GM19438 (cell line): Measurements from ENCODE around the gene RIPOR2.
A peak's percentile ranks its signal among the peaks of the same experiment; 100 is the strongest.

ENCODE experiments used
- ATAC-seq: cut with Tn5 transposase; IDR thresholded peaks from one replicate; pipeline ENCODE4 v1.9.1; 2021; ENCODE audit warnings: low read depth; ENCODE audit not compliant: unreplicated experiment

Gene RIPOR2

DNA sequence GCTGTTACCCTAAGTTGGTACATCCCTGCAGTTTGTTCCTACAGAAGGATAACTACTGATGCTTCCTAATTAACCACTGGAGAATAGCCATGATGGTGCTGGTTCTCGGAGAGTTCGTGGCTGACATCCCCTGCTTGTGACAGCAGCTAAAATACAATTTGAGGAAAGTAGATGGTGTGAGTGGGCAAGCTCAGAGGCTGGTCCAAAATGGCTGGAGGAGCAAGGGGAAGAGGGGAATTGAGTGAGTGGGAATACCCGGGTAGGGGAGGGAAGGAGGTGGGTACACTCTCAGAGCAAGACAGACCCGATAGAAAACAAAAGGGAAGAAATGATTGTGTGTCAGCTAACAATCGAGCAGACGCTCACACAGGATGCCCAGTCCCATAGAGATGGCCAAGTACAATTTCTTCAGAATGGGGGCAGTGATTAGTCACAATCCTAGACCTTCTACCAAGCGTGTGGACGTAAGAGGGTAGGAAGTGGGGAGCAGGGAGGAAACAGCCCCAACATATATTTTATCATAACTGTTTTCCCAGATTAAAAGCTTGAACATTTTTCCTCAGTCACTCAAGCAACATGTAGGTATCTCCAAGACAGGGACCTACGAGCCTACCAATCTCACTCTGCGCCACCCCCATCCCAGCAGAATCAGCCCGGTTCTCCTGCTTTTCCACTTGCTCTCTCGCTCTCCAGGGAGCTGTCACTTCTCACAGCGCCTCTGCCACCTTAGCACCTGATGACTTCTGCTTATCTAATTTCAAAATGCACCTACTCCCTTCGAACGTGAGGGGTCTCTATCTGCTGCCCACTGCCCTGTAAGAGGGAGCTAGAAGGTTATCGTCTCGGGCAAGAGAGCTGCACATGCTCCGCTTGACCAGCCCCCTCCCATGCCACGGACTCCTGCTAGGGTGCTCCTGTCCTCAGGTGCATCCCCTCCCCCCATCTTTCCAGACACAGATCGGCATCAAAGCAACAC lies 26.2 kb downstream of the RIPOR2 start:
- ATAC-seq = no peak

DNA sequence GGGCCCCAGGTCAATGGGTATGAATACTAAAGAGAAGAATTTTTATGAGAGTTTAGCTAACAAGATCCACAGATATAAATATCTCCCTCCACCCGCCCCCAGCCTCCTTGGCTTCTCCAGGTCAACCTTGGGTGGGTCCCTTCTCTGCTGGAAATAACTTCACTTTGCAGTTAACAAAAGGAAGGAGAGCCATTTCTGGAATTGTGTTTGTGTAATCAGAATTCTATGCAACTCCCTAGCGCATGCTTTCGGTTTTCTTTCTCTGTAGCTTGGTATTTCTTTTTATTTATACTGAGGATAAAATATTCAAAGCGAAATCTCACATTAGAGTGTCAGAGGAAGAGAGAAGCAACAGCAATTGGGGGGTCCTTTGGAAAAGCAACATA lies 27.1 kb downstream of the RIPOR2 start:
- no peak for ATAC-seq

DNA sequence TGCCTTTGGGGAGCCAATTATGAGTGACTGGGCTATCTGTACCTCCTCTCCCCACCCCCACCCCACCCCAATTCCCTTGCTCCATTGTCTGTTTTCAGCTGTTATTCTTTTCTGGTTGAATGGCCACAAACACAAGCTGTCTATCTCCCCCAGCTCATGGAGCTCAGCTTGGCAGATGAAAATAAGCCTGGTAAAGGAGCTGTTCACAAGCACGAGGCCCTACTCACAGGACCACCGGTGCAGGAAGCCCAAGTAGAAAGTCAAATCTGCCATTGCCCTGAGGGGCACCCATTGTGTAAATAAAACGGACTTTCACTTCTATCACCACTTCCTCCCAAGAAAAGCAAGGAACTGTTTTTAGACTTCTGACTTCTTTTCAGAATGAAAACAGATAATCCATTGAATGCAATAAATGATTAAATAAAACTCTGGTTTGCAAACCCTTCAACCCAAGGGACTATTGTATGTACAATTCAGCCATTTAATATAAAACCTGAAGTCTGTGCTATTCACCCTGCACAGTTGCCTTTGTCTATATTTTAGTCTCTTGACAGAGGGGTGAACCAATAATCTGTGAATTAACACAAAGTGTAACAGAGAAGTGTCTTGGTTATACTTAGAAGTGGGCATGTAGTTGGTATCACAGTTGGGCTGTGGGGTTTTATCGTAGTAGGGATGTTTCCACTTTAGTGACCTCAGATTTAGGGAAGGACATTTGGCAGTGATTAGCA lies 27.7 kb downstream of the RIPOR2 start:
- ATAC-seq = no peak

DNA sequence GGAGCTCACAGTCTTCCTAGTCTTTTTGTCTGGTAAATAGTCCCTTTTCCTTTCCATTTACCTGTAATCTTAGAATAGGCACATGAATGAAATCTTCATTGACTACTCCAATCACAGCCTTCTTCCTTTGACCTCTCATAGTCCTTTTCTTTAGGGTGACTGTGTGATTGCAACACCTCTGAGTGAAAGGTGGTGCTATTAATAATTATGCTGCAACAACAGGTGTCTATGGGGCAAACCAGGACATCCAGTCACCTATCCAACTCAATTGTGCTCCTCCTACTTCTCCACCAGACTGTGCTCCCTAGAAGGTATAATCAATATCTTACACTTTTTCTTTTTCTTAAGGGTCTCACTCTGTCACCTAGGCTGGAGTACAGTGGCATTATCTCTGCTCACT lies 29.4 kb downstream of the RIPOR2 start:
- no peak for ATAC-seq

DNA sequence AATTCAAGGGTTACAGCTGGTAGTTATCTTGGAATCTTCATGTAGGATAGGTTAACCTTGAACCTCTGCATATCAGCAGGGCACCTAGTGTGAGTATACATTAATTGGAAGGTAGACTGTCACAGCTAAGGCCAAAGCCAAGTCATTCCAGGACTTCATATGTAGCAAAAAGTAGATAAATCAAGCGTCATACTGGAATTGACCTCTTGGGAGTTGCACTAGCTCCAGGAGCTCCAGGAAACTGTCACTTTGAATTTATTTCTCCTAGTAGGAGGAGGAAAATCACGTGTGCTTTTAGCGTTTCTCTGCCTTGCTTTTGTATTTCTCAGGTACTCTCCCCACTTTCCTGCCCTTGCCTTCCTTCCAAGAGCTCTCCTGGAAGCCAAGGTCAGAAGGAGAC lies 30.3 kb downstream of the RIPOR2 start:
- ATAC-seq = no peak

DNA sequence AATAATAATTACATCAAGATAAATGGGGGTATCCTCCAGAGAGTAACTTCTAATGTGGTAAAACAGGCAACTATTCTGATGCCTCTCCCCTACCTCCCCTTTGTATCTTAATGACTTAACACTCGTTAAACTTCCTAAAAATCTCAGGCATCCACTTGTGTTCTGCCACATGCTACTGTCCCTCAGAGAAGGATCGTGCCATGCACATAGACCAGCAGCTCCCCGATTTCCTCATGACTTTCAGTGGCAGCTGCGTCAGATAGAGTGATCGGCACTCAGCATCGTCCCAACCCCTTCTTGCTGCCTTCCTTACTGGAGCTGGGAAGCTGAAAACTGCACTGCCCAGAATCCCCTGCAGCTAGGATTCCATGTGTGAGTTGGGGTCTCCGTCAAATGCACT lies 32.1 kb downstream of the RIPOR2 start:
- no peak for ATAC-seq

DNA sequence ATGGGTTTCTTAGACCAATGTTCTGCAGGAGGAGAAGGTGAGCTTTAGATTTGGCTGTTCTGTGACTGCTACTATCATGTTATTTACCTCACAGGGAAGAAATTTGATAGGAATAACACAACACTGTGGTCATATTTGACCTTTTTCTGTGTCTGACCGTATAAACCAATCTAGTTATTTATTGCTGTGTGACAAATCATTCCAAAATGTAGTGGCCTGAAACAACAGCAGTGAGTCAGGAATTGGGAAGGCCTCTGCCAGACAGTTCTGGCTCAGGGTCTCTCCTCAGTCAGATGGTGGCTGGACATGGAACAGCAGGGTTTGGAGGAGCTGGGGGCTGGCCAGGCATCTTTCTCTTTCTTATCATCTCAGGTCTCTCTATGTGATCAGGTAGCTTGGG lies 33.0 kb downstream of the RIPOR2 start:
- ATAC-seq = no peak

DNA sequence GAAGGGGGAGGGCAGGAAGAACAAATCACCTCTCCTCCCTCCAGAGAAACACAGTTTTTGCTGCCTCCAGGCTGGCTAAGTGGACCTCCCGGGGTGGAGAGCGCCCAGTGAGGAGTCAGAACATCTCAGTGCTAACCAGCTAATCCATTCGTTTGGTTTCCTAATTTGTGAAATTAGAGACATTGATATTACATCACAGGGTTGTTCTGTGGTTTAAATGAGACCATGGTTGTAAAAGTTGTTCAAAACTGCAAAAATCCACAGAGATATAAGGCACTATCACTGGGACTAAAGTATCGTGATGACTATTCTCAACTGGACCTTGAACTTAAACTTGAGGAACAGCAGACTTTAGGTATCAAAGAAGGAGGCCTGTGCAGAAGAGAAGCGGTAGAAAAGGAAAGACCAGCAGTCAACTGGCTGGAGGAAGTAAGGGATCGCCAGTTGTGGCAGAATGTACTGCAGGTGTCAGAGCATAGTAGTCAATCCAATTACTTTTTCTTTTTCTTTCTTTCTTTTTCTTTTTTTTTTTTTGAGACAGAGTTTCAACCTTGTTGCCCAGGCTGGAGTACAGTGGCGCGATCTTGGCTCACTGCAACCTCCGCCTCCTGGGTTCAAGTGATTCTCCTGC lies 33.9 kb downstream of the RIPOR2 start:
- ATAC-seq = no peak

DNA sequence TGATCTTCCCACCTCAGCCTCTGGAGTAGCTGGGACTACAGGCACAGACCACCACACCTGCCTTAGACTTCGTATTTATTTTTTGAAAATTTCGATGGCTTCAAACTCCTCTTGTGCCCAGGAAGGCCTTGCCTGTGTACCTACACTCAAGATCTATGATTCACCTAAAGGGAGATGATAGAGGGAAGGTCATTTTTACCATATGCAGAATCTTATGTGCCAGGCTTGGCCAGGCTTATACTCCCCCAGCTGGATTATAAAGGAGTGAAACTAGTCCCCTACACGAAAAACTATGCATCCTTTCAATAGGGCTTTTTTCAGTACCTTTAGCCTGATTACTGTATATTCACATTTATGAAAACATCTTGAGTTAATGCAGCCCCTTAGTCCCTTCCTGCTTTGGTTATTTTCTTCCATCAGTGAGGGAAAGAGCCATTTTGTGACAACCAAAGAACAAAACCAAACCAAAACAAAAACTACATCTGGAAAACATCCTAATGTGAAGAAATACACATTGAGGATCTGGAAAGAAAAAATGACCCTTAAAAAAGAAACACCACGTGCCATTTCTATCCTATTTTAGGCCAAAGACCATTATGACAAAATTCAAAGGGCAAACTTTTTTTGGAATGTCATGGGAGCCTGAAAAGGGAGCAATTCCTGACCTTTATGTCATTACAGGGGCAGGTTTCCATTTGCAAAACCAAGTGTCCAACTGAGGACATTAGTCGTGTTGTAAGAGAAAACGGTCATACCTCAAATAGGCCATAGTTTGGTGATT lies 34.7 kb downstream of the RIPOR2 start:
- ATAC-seq = no peak

DNA sequence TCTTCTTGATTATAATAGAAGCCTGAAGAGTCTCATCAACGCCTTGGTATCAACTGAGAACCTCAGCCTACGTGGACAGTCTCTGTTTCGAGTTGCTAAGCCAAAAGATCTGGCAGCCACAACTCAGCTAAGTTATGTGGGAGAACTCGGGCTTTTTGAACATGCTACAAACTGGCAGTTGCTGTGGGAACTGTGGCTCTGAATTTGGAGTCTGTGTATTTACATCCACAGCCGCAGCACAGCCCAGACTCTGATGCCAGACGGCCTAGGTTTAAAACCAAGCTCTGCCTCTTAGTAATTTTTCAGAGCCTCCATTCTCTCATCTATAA lies 35.8 kb downstream of the RIPOR2 start:
- ATAC-seq = peak; percentile 59

DNA sequence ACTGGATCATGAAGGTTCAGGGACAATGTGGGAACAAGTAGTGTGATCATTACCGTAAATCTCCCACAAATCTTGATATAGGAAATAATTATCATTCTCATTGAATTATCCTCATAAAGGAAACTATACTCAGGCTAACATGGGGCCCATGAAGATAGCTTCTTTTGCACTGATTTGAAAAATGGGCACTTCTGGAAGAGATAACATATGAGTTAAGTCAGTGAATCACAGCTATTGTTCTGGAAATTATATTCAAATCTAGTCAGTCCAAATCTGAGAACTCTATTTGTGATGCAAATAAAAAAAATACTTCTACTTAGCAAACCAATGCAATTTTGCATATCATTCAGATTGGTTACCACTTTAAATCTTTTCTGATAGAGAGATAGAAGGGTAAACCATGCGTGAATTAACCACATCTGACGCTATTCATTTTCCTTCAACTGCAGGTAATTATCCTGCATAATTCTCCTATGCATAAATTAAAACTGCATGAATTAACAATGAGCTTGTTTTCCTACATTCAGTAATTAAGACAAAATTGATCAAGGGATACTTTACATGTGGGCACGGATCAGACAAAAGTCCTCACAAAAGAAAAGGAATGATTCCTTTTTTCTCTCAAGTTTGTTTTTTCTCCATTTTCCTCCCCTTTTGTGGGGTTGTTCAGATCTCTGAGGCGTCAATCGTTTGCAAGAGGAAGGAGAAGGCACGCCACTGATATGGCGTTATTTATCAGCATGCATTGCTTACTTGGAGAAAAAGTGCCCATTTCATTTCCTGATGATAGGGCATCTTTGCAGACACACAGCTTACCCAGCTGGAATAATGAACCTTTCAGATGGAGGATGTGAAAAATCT lies 36.4 kb downstream of the RIPOR2 start:
- no peak for ATAC-seq

DNA sequence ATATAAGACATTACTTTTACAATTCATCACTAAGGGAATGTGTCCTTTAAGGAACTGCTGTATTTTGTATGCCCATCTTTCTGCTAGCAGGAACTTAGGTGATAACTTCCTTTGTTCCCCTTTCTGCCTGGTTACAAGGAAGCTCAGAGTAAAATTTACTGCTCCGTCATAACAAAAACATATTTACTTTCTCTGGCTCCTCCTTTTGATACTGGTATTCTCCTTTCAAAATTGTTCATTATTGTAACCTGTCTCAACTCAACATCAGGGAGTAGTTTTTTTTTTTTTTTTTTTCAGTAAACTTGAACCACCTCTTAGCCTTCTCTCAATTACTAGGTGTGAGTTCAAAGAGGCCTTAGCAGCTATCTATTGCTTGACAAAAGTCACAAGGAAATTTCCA lies 37.1 kb downstream of the RIPOR2 start:
- ATAC-seq = no peak

DNA sequence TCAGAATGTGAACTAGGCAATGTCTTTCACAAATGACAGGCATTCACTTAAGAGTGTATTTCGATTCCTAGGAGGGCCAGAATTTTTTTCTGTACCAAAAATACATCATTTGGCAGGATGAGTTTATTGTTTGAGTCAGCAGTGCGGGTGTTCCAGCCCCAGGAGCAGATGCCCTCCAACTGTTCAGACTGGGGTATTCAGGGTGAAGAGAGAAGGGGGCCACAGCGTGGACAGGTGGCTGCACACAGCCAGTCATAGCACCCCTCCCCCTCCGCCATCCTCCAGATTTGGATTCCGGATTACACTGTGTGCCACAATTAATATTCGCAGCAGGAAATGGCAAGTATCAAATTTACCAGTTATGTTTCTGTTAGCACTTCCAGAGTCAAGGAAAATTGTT lies 38.6 kb downstream of the RIPOR2 start:
- no peak for ATAC-seq

DNA sequence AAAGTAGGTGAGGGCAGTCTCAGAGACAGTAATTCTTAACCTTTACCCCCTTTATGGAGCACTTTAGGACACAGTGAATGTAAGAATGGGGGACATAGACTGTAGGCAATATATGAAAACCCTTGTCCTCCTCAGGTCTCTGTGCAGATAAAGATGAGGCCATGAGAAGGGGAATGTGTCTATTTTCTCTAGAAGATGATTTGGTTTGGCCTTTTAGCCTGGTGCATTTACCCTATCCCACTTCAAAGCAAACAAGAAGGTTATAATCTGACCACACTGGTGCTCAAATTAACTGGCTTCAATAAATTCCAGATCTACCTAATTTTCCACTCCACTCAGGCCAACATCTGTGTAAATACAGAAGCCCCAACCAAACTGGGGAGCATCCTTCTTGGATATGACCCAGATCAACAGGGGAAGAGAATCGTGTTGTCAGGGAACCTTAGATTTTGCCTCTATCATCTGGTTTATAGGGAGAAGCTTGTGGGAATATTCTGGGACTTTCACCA lies 42.4 kb downstream of the RIPOR2 start:
- ATAC-seq = no peak

DNA sequence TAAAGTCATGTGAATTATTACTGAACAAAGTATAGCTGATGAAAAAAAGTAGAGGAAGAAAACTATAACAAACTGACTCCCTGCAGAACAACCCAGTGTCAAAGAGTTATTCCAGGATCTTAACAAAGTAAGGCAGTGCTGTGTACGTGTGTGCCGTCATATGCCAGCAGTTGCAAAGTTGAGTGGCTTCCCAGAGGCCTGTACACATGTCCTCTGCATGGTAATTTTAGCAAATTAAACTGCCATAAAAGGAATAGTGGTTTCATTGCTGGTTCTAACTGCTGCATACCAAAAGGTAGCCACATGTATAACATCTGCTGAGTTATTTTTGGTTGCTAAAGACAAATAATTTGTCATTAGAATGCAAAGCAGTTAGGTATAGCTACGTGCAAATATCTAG lies 44.8 kb downstream of the RIPOR2 start:
- ATAC-seq = no peak

DNA sequence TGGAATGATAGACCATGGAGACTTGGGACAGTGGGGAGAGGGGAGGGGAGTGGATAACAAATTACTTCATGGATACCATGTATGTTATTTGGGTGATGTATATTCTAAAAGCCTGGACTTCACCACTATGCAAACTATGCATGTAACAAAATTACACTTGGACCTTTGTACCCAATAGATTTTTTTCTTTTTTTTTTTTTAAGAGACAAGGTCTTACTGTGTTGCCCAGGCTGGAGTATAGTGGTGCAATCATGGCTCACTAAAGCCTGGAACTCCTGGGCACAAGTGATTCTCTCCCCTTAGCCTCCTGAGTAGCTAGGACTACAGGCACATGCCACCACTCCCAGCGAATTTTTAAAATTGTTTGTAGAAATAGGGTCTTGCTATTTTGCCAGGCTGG lies 45.3 kb downstream of the RIPOR2 start:
- no peak for ATAC-seq

DNA sequence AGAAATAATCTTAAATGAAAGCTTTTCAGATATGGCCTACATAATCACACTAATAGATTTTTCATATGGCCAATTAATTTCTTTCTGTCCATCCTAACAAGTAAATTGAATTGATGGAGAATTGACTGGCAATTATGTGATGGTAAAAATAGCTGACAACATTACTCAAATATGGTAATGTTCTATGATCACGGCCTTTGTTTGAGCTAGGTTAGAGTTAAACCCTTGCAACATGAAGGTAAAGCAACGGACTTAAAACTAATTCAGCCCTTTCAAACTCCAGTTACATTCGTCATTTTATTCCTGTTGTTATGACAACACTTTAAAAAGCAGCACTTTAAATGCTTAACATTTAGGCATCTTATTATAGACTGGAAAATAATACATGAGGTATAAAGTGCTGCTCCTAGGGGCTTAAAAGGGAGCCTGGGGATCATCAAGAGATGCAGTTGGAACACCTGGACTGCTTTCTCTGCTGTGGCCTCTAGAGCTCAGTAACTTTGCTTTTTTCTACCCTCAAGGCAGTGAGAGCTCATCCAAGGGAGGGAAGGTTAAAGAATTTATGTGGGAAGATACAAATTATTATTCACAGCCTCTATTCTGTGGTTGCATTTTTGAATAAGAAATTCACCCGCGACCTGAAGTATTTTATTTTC lies 46.9 kb downstream of the RIPOR2 start:
- no peak for ATAC-seq

DNA sequence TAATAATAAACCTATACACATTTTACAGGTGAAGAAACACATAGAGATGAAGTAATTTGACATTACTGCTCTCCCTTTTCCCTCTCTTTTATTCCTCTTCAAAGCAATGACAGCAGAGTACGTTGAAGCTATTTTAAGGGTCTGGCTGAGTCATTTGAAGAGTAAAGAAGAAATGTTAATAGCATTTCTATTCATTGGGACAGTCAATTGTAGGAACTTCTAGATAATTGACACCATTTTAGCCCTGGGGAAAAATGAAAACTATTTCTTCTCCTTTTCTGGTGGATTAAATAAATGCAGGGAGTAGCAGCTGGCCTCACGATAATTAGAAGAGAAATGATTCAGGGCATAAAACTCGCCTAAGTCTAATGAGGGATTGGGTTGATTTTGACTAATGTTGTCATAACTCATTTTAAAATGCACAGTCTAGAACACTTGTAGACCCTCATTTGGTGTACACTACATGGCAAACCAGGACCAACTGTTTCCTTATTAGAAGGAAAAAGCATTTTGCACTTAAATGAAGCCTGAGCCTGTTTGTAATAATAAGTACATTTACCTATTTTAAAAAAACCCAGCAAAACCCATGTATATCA lies 48.1 kb downstream of the RIPOR2 start:
- ATAC-seq = no peak

DNA sequence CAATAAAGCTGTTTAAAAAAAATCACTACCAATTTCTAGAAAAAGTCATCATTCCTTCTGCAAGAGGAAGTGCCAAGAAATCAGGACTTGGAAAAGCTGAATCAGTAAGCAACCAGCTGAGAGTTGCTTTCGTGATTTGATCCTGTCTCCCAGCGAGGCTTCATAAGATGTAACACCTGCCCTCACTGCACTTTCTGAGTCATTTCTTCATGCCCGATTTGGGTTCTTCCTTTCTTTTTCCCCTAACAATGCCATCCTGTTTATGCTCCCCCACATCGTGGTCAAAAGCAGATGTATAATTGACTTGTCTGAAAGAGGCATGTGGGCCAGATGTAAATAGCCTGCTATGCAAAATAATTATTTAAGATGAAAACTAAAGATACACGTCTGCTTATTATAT lies 52.1 kb downstream of the RIPOR2 start:
- ATAC-seq = peak; percentile 57
